Cardiac fibroblast (primary cell): ENCODE results near the gene OXA1L.

Experiments used
- DNase-seq, 2 donors: peaks; one replicate each; pipeline versions ENCODE4 v3.0.0 to v3.0.0-alpha.2; 2010; ENCODE audit warnings: low read depth in 2 of 2
- H3K4me3 ChIP-seq, 2 donors: replicated peaks in 1 of 2; 1 replicate in 1 of 2; 2 replicates in 1 of 2; pipeline ENCODE4 v1.5.1; 2011; ENCODE audit warnings: low read depth in 2 of 2, low read length in 2 of 2, mild to moderate bottlenecking in 2 of 2, moderate library complexity in 1 of 2
- CTCF ChIP-seq: IDR thresholded peaks from one replicate; pipeline ENCODE4 v1.5.1; 2011; ENCODE audit warnings: low read depth, mild to moderate bottlenecking, low read length, inconsistent platforms

Gene OXA1L

GRCh38 chr14:22807432-22808087, 41.1 kb downstream of the OXA1L start:
- H3K4me3 ChIP-seq: no peak overlapping the region
- TF ChIP-seq CTCF: no peak
- DNase-seq: no peak

GRCh38 chr14:22808388-22809209, 42.1 kb downstream of the OXA1L start:
- TF ChIP-seq CTCF: no peak
- no peak overlapping the region for H3K4me3 ChIP-seq
- no peak for DNase-seq

- H3K4me3 ChIP-seq: no peak overlapping the region
- no peak for TF ChIP-seq CTCF
- peak in 1 of 2 donors; percentile 33 for DNase-seq
These were observed 45.2 kb downstream of the OXA1L start for GRCh38 chr14:22811722-22812121.

- no peak overlapping the region for H3K4me3 ChIP-seq
- TF ChIP-seq CTCF: no peak
These were observed 46.3 kb downstream of the OXA1L start for GRCh38 chr14:22812744-22813143.

GRCh38 chr14:22813145-22813544, 46.7 kb downstream of the OXA1L start:
- TF ChIP-seq CTCF: no peak
- no peak for DNase-seq
- no peak overlapping the region for H3K4me3 ChIP-seq

More at GRCh38 chr14:22812744-22813143, 46.3 kb downstream of the OXA1L start:
- no peak for DNase-seq

- no peak overlapping the region for H3K4me3 ChIP-seq
- DNase-seq: no peak
- TF ChIP-seq CTCF: no peak
These were observed 47.9 kb downstream of the OXA1L start for GRCh38 chr14:22814373-22814772.
